Left cardiac atrium (tissue), 4 donors: Measurements from ENCODE around the gene CRYBA1. TPM values are rescaled to one million over a fixed set of nuclear protein-coding genes. Genes with fewer than 3 reads are reported as not detected.
"Not testable (repeated sequence)": the region's sequence is repeated elsewhere in the genome, so short reads cannot be mapped to it uniquely, and the experiment has no call there.

Experiments used
- ATAC-seq, 2 donors: fragments of 200-7000 bp; cut with Tn5 transposase; one replicate each; pipeline ENCODE4 v1.9.1; 2020; ENCODE audit warnings: mild to moderate bottlenecking in 2 of 2, moderate library complexity in 2 of 2
- DNase-seq: peaks from one replicate; pipeline ENCODE4 v3.0.0-alpha.2; 2020
- intact Hi-C, 2 donors: fragments of 100-400 bp; cut with DNase I; formaldehyde crosslinking; loops; one replicate each; pipeline versions ENCODE4 v1.14.1 to v1.15.1; 2022 to 2023
- long read RNA-seq: library from polyadenylated mRNA; unstranded; transcript quantifications from one replicate; pipeline ENCODE4 v2.0.0, GENCODE V29; 2021
- total RNA-seq, 2 donors: library from RNA; stranded (reverse); fragmentation: NEBNext Ultra II Directional; extraction: Animal tissue kit (Norgen Biotek cat#: 25700); gene quantifications; one replicate each; pipeline ENCODE4 v1.2.1, GENCODE V29; 2021
- donor health status: DM: no; HTN: yes; CAD: no.
- donor health status: DM: no; HTN: yes; CAD: no; lungs with severe emphysema.
- donor health status: DM: yes; HTN: yes; CAD: no.
- donor health status: Dilated cardiomyopathy.

Gene CRYBA1, protein sequence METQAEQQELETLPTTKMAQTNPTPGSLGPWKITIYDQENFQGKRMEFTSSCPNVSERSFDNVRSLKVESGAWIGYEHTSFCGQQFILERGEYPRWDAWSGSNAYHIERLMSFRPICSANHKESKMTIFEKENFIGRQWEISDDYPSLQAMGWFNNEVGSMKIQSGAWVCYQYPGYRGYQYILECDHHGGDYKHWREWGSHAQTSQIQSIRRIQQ
- not detected for total RNA-seq
- long read RNA-seq = 0 reads

DNA sequence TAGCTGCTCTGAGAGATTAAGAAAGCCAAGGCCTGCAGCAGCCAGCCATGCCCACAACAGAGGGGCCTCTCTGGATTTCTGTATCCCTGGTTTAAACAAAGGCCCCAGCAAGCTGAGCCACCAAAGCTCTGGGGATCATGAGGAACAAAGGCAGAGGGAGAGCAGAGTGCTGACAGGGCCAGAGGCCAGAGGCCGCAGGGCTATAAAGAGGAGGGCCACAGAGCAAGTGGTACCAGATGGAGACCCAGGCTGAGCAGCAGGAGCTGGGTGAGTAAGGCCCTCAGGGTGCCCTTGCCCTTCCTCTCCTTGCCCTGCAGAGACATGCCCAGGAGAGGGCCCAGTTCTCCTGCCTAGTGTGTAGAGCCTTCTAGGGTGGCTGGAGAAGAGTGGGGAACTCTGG, at the start of gene CRYBA1:
TSS of gene CRYBA1 (plus strand) at position 232 of the 400 bp plus-strand sequence. CDS start at position 237, 5 bp downstream.
- no peak for DNase-seq
- intact Hi-C loops = no loop called here
- no peak for ATAC-seq

GRCh38 chr17:29197516-29198272, 49.0 kb upstream of the CRYBA1 start:
- DNase-seq (no peak), ATAC-seq (no peak)
- intact Hi-C loops = no loop called here

DNA sequence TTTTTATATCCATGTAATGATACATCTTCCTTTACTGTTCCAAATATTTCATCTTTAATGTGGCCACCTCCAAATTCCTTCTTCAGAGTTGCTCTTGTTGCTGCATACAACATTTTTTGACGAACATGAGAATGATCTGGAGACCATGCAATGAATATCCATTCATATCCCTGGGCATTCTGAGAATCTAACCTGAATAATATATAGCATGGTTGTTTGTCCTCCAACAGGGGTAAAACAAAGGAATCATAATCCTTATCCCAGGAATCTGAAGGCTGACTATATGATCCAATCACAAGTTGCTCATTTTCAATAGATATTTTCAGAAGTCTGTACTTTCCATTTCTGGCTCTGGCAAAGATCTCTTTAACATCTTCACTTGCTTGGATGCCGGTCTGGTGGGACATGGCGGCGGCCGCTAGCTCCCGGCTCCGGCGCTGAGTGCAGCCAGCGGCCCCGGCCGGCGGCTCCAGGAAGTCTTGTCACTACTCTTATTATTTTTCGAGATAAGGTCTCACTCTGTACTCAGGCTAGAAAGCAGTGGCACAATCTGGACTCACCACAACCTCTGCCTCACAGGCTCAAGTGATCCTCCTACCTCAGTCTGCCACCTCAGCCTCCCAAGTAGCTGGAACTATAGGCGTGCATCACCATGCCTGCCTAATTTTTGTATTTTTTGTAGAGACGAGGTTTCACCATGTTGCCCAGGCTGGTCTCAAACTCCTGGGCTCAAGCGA, 42.4 kb upstream of the CRYBA1 start:
- DNase-seq (peak; percentile 40), ATAC-seq (peak; percentile 71 to 74)
- intact Hi-C loops = not testable (repeated sequence)

GRCh38 chr17:29205047-29205446, 41.6 kb upstream of the CRYBA1 start:
- ATAC-seq = peak; percentile 81 to 91
- peak; percentile 52 for DNase-seq
- intact Hi-C loops = no loop called here

GRCh38 chr17:29207975-29208374, 38.7 kb upstream of the CRYBA1 start:
- no peak for DNase-seq
- no peak for ATAC-seq
- intact Hi-C loops = no loop called here

GRCh38 chr17:29209073-29209472, 37.6 kb upstream of the CRYBA1 start:
- intact Hi-C loops = no loop called here
- ATAC-seq = no peak
- no peak for DNase-seq

DNA sequence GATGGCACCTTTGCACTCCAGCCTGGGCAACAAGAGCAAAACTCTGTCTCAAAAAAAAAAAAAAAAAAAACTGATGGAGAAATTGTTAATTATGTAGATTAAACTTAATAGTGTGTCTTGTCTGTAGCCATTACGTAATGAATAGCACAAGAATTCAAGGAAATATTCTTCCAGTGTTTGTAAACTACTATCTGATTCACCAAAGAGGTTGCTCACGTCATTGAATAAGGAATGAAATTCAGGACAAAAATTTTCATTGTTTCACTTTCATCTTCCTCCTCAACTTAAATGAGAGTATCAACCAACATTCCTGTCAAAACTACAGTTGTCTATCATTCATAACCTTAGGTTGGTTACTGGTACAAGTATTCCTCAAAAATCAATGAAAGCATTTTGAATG, 35.8 kb upstream of the CRYBA1 start:
- DNase-seq (no peak), ATAC-seq (no peak)
- intact Hi-C loops = loop anchor here in 1 of 2 donors (10.0 kb wide), 1 partner anchor 56 kb away; no protein-coding TSS in a partner anchor

GRCh38 chr17:29212094-29212631, 34.5 kb upstream of the CRYBA1 start:
- intact Hi-C loops = loop anchor here in 1 of 2 donors (10.0 kb wide), 1 partner anchor 57 kb away; no protein-coding TSS in a partner anchor
- no peak for ATAC-seq
- DNase-seq = no peak

- no peak for DNase-seq
- no peak for ATAC-seq
- intact Hi-C loops = loop anchor here in 1 of 2 donors (10.0 kb wide), 1 partner anchor 58 kb away; no protein-coding TSS in a partner anchor
Observed at GRCh38 chr17:29212681-29213121, 34.0 kb upstream of the CRYBA1 start.

GRCh38 chr17:29214215-29215146, 32.2 kb upstream of the CRYBA1 start:
- ATAC-seq (peak in 1 of 2 donors; percentile 33), DNase-seq (no peak)
- intact Hi-C loops = loop anchor here in 1 of 2 donors (10.0 kb wide), 1 partner anchor 60 kb away; no protein-coding TSS in a partner anchor

DNA sequence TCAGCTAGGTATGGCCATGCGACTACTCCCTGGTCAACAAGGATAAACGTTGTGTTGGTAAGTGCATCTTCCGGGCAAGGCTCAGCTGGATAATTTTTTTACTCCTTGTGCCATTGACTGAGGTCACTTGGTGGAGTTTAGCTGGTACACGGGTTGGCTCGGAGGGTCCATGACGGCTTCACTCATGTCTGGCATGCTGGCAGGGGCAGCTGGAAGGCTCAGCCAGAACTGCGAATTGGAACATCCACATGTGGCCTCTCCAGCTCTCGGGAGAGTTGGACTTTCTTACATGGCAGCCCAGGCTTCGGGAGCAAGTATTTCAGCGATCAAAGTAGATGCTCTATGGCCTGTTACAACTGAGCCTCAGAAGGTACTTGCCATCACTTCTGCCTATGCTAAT, 31.5 kb upstream of the CRYBA1 start:
- peak in 1 of 2 donors; percentile 23 for ATAC-seq
- intact Hi-C loops = loop anchor here in 1 of 2 donors (10.0 kb wide), 1 partner anchor 60 kb away; no protein-coding TSS in a partner anchor
- DNase-seq = no peak

GRCh38 chr17:29215717-29216116, 30.9 kb upstream of the CRYBA1 start:
- intact Hi-C loops = loop anchor here in 1 of 2 donors (10.0 kb wide), 1 partner anchor 61 kb away; no protein-coding TSS in a partner anchor
- ATAC-seq = no peak
- DNase-seq = no peak

- DNase-seq (no peak), ATAC-seq (no peak)
- intact Hi-C loops = loop anchor here in 1 of 2 donors (10.0 kb wide), 1 partner anchor 61 kb away; no protein-coding TSS in a partner anchor
Observed at GRCh38 chr17:29216181-29216580, 30.5 kb upstream of the CRYBA1 start.

- DNase-seq = no peak
- ATAC-seq = no peak
- intact Hi-C loops = loop anchor here in 1 of 2 donors (10.0 kb wide), 1 partner anchor 62 kb away; no protein-coding TSS in a partner anchor
Observed at GRCh38 chr17:29216856-29217255, 29.8 kb upstream of the CRYBA1 start.

DNA sequence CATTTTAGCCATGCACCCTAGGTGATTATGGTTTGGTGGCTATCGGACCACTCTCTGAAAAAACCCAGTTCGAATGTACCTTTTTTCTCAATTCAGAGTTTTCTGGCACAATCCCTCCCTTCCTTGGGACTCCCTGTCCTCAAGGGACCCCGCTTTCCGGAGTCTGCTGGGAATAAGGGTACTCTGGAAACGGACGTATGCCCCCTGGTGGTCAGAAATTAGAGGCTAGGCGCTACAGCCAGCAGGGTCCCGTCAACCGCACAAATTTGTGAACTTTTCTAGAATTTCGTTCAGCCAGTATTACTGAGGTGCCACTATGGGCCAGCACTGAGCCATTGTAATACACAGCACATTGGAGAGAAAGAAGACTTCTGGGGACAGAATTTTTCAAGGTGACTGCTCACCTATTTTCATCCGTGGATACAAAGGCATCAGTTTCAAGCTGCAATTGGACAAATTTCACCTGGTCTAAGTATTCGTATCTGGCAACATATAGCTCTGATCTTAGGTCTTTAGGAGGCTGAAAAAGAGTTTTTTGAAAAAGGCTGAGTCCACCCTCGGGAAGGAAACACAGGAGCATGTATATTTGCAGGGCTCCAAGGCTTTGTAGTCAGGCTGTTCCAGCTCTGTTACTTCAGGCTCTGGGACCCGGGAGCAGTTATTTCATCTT, 27.1 kb upstream of the CRYBA1 start:
- intact Hi-C loops = loop anchor here (1.0 to 10.0 kb wide), 2 partner anchors 65 to 70 kb away; no protein-coding TSS in a partner anchor
- peak; percentile 75 for DNase-seq
- peak; percentile 92 to 93 for ATAC-seq

DNA sequence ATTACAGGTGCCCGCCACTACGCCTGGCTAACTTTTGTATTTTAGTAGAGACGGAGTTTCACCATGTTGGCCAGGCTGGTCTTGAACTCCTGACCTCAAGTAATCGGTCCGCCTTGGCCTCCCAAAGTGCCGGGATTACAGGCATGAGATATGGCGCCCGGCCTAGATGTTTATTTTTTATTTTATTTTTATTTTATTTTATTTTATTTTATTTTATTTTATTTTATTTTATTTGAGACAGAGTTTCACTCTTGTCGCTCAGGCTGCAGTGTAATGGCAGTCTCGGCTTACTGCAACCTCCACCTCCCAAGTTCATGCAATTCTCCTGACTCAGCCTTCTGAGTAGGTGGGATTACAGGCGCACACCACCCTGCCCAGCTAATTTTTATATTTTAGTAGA, 25.3 kb upstream of the CRYBA1 start:
- DNase-seq, intact Hi-C loops, ATAC-seq: not testable (repeated sequence)

DNA sequence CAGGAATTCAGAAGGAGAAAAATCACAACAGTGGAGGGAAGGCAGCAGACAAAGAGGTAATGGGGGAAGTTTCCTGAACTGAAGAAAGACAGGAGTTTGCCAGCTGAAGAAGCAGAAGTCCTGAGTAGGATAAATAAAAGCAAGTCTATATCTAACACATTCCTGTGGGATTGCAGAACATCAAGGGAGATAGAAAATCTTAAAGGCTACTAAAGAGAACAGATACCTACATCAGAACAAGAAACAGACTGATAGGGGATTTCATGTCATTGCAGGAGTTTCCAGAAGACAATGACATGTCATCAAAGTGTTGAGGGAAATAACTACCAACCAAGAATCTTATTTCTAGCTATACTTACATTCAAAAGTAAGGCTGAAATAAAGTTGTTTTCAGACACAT, 21.3 kb upstream of the CRYBA1 start:
- ATAC-seq (no peak), DNase-seq (no peak)
- intact Hi-C loops = no loop called here
